ENCODE results near the gene ZNF552.

- TF ChIP-seq CTCF (IDR thresholded peaks at IDR 0.05) (no peak), EZH2 (IDR thresholded peaks at IDR 0.05; ENCODE audit: borderline replicate concordance, insufficient read depth, low read depth, low read length, poor library complexity, severe bottlenecking) (no peak)
These were observed 25.4 kb downstream of the ZNF552 start for GRCh38 chr19:57789288-57789687.
